ENCODE measurements around the gene CPM.
"Not testable (repeated sequence)": the region's sequence is repeated elsewhere in the genome, so short reads cannot be mapped to it uniquely, and the experiment has no call there.

CPM gene

DNA sequence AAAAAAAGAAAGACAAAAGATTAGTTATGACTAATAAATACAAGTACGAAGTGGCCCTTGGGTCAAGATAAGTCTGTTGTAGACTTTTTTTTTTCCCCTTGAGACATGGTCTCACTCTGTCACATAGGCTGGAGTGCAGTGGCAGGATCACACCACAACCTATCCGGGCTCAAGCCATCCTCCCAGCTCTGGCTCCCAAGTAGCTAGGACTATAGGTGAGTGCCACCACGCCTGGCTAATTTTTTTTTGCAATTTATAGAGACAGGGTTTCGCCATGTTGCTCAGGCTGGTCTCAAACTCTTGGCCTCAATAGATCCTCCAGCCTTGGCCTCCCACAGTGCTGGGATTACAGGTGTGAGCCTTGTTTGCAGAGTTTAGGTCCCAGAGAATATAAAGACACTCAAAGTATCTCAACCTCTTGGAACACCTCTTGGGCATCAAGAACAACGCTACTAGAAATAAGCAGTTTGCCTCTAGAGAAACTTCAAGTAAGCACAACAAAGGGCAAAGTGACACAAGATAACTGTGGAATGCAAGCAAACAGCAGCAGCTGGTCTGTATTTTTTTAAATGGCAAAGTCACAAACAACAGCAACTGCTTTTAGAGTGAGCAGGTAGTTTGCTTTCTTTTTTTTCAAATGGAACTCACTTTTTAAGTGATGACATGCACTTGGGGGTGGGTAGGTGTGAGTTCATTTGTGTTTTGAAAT lies 128.9 kb downstream of the CPM start:
- DNase-seq, result no peak

DNA sequence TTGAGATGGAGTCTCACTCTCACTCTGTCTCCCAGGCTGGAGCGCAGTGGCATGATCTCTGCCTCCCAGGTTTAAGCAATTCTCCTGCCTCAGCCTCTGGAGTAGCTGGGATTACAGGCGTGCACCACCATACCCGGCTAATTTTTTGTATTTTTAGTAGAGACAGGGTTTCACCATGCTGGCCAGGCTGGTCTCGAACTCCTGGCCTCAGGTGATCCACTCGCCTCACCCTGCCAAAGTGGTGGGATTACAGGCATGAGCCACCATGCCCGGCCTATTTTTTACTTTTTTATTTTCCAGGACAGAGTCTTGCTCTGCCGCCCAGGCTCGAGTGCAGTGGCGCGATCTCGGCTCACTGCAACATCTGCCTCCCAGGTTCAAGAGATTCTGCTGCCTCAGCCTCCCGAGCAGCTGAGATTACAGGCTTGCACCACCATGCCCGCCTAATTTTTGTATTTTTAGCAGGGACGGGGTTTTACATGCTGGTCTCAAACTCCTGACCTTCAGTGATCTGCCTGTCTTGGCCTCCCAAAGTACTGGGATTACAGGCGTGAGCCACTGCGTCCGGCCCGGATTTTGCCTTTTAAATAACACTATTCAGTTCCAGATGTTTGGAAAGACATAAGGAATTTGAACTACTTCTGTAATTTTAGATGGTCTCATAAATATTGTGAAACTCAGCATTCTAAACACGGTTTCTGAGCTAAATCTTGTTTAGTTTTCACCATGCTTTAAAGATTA lies 129.9 kb downstream of the CPM start:
- DNase-seq, result not testable (repeated sequence)

DNA sequence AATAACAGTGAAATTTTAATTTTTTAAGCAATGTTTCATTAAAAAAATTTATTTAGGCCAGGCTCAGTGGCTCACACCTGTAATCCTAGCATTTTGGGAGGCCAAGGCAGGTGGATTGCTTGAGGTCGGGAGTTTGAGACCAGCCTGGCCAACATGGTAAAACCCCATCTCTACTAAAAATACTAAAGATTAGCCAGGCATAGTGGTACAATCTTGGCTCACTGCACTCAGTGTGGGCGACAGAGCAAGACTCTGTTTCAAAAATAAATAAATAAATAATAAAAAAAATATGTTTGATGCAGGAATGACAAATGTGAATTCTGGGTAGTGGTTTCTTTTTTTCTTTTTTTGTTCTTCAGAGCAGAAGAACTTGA lies 130.6 kb downstream of the CPM start:
- DNase-seq, result not testable (repeated sequence)
